ENCODE measurements around the gene MNS1. TPM values are rescaled to one million over a fixed set of nuclear protein-coding genes. Genes with fewer than 3 reads are reported as not detected.

Gene MNS1
- total and polyA plus RNA-seq, 2 experiments from 2014 or later, result 2.9 to 3.6 TPM

- WGBS, 2 experiments (ENCODE audit: low coverage in 1 of 2, low lambda C conversion rate in 2 of 2, missing lambda C conversion rate in 2 of 2), result 89 to 98% methylated on average over 2 of the region's 2 CpGs
- Histone ChIP-seq H3K9ac (no peak overlapping the region), H3K4me1 (ENCODE audit: insufficient read depth) (no peaks in the 10 kb centered on the region), H3K4me2 (ENCODE audit: unreplicated experiment) (no peak overlapping the region), H3F3A (ENCODE audit: insufficient read depth) (no peaks in the 10 kb centered on the region), H3K27ac (no peak overlapping the region), H3K36me3 (ENCODE audit: low read depth) (no peaks in the 10 kb centered on the region), H3K79me2 (ENCODE audit: insufficient read depth) (no peaks in the 10 kb centered on the region), H3K9me3 (ENCODE audit: low read depth) (no peaks in the 10 kb centered on the region), H2AFZ (no peak overlapping the region), H3K27me3 (replicated peaks; ENCODE audit: insufficient read depth) (no peaks in the 10 kb centered on the region), H4K20me1 (ENCODE audit: insufficient read depth) (no peaks in the 10 kb centered on the region), H3K9me2 (ENCODE audit: insufficient read depth) (no peaks in the 10 kb centered on the region), H3K4me3 (no peak overlapping the region)
- no peak for DNase-seq
- in situ Hi-C loops (cut with MboI), result no loop called here
- no peak for TF ChIP-seq EZH2phosphoT487 (IDR thresholded peaks at IDR 0.05; ENCODE audit: insufficient read depth, low read depth)
- TF ChIP-seq EZH2 (IDR thresholded peaks at IDR 0.05; ENCODE audit: insufficient read depth, poor library complexity, severe bottlenecking), result no peak
Measured at GRCh38 chr15:56459096-56459495, 5.8 kb downstream of the MNS1 start.

GRCh38 chr15:56456229-56456628, 8.7 kb downstream of the MNS1 start:
- Histone ChIP-seq H3K9ac (no peak overlapping the region), H3K4me2 (ENCODE audit: unreplicated experiment) (no peak overlapping the region), H3K9me3 (ENCODE audit: low read depth) (no peaks in the 10 kb centered on the region), H3K9me2 (ENCODE audit: insufficient read depth) (no peaks in the 10 kb centered on the region), H3K27me3 (replicated peaks; ENCODE audit: insufficient read depth) (no peaks in the 10 kb centered on the region), H3F3A (ENCODE audit: insufficient read depth) (no peaks in the 10 kb centered on the region), H3K27ac (no peak overlapping the region), H2AFZ (no peak overlapping the region), H3K79me2 (ENCODE audit: insufficient read depth) (no peaks in the 10 kb centered on the region), H3K4me1 (ENCODE audit: insufficient read depth) (no peaks in the 10 kb centered on the region), H4K20me1 (ENCODE audit: insufficient read depth) (no peaks in the 10 kb centered on the region), H3K36me3 (ENCODE audit: low read depth) (no peaks in the 10 kb centered on the region), H3K4me3 (no peak overlapping the region)
- DNase-seq, result no peak
- TF ChIP-seq EZH2phosphoT487 (IDR thresholded peaks at IDR 0.05; ENCODE audit: insufficient read depth, low read depth) (no peak), EZH2 (IDR thresholded peaks at IDR 0.05; ENCODE audit: insufficient read depth, poor library complexity, severe bottlenecking) (no peak)
- WGBS, 2 experiments (ENCODE audit: low coverage in 1 of 2, low lambda C conversion rate in 2 of 2, missing lambda C conversion rate in 2 of 2), result 85 to 90% methylated on average over 3 of the region's 3 CpGs
- in situ Hi-C loops (cut with MboI), result no loop called here

GRCh38 chr15:56454836-56455235, 10.1 kb downstream of the MNS1 start:
- TF ChIP-seq EZH2 (IDR thresholded peaks at IDR 0.05; ENCODE audit: insufficient read depth, poor library complexity, severe bottlenecking) (no peak), EZH2phosphoT487 (IDR thresholded peaks at IDR 0.05; ENCODE audit: insufficient read depth, low read depth) (no peak)
- Histone ChIP-seq H3K4me2 (ENCODE audit: unreplicated experiment) (no peak overlapping the region), H3K36me3 (ENCODE audit: low read depth) (no peaks in the 10 kb centered on the region), H3K27me3 (replicated peaks; ENCODE audit: insufficient read depth) (no peaks in the 10 kb centered on the region), H3K9me2 (ENCODE audit: insufficient read depth) (no peaks in the 10 kb centered on the region), H4K20me1 (ENCODE audit: insufficient read depth) (no peaks in the 10 kb centered on the region), H3F3A (ENCODE audit: insufficient read depth) (no peaks in the 10 kb centered on the region), H2AFZ (no peak overlapping the region), H3K27ac (no peak overlapping the region), H3K9me3 (ENCODE audit: low read depth) (no peaks in the 10 kb centered on the region), H3K4me1 (ENCODE audit: insufficient read depth) (no peaks in the 10 kb centered on the region), H3K79me2 (ENCODE audit: insufficient read depth) (no peaks in the 10 kb centered on the region), H3K9ac (no peak overlapping the region), H3K4me3 (no peak overlapping the region)
- in situ Hi-C loops (cut with MboI), result no loop called here
- WGBS, 2 experiments (ENCODE audit: low coverage in 1 of 2, low lambda C conversion rate in 2 of 2, missing lambda C conversion rate in 2 of 2), result 87 to 89% methylated on average over 1 of the region's 1 CpG
- DNase-seq, result no peak

DNA sequence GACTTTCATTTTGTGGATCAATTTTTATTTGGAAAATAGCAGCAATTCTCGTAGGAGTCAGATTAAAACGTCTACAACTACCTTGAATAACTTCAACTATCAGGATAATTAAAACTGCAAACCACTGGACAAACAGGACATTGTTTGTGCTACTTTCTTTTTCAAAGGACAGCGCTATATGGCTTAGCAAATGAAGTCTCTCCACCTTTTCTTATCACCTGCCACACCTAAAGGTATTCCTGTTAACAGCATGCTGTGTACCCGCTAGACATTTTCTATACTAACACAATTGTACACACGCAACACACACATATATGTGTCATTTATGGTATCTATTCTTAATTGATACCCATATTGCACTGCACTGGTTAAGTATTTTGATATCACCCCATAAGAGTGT, 19.2 kb downstream of the MNS1 start:
- 90% methylated on average over 5 of the region's 5 CpGs for WGBS, 2 experiments (ENCODE audit: low coverage in 1 of 2, low lambda C conversion rate in 2 of 2, missing lambda C conversion rate in 2 of 2)
- Histone ChIP-seq H3K4me2 (ENCODE audit: unreplicated experiment) (no peak overlapping the region), H3K36me3 (ENCODE audit: low read depth) (no peaks in the 10 kb centered on the region), H2AFZ (no peak overlapping the region), H3F3A (ENCODE audit: insufficient read depth) (no peaks in the 10 kb centered on the region), H3K79me2 (ENCODE audit: insufficient read depth) (no peaks in the 10 kb centered on the region), H4K20me1 (ENCODE audit: insufficient read depth) (no peaks in the 10 kb centered on the region), H3K9ac (no peak overlapping the region), H3K4me1 (ENCODE audit: insufficient read depth) (no peaks in the 10 kb centered on the region), H3K27me3 (replicated peaks; ENCODE audit: insufficient read depth) (no peaks in the 10 kb centered on the region), H3K9me2 (ENCODE audit: insufficient read depth) (no peaks in the 10 kb centered on the region), H3K27ac (no peak overlapping the region), H3K4me3 (no peak overlapping the region), H3K9me3 (ENCODE audit: low read depth) (no peaks in the 10 kb centered on the region)
- no peak for DNase-seq
- in situ Hi-C loops (cut with MboI), result no loop called here
- no peak for TF ChIP-seq EZH2 (IDR thresholded peaks at IDR 0.05; ENCODE audit: insufficient read depth, poor library complexity, severe bottlenecking)
- no peak for TF ChIP-seq EZH2phosphoT487 (IDR thresholded peaks at IDR 0.05; ENCODE audit: insufficient read depth, low read depth)

DNA sequence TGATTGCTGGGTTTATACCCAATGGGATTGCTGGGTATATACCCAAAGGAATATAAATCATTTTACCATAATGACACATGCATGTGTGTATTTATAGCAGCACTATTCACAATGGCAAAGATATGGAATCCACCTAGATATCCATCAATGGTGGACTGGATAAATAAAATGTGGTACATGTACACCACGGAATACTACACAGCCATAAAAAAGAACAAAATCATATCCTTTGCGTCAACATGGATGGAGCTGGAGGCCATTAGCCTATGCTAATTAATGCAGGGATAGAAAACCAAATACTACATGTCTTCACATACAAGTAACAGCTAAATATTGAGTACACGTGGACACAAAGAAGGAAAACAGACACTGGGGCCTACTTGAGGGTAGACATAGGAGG, 22.6 kb downstream of the MNS1 start:
- Histone ChIP-seq H3F3A (ENCODE audit: insufficient read depth) (no peaks in the 10 kb centered on the region), H3K79me2 (ENCODE audit: insufficient read depth) (no peaks in the 10 kb centered on the region), H3K36me3 (ENCODE audit: low read depth) (no peaks in the 10 kb centered on the region), H4K20me1 (ENCODE audit: insufficient read depth) (no peaks in the 10 kb centered on the region), H3K9me2 (ENCODE audit: insufficient read depth) (no peaks in the 10 kb centered on the region), H3K4me1 (ENCODE audit: insufficient read depth) (no peaks in the 10 kb centered on the region), H3K4me2 (ENCODE audit: unreplicated experiment) (no peak overlapping the region), H3K9me3 (ENCODE audit: low read depth) (no peaks in the 10 kb centered on the region), H3K27ac (no peak overlapping the region), H3K9ac (no peak overlapping the region), H3K27me3 (replicated peaks; ENCODE audit: insufficient read depth) (no peaks in the 10 kb centered on the region), H2AFZ (no peak overlapping the region), H3K4me3 (no peak overlapping the region)
- TF ChIP-seq EZH2phosphoT487 (IDR thresholded peaks at IDR 0.05; ENCODE audit: insufficient read depth, low read depth) (no peak), EZH2 (IDR thresholded peaks at IDR 0.05; ENCODE audit: insufficient read depth, poor library complexity, severe bottlenecking) (no peak)
- WGBS, 2 experiments (ENCODE audit: low coverage in 1 of 2, low lambda C conversion rate in 2 of 2, missing lambda C conversion rate in 2 of 2), result 97 to 98% methylated on average over 3 of the region's 3 CpGs
- in situ Hi-C loops (cut with MboI), result no loop called here
- no peak for DNase-seq
